IPS DF 19.7 (cell line): Measurements from ENCODE around the gene DPP3.

Experiments used
- DNase-seq: peaks from one replicate; pipeline ENCODE4 v3.0.0-alpha.2; 2013; ENCODE audit warnings: low read depth, low spot score

The DPP3 gene

GRCh38 chr11:66479394-66480116 is 679 bp upstream of the DPP3 start:
- DNase-seq, result no peak

GRCh38 chr11:66484806-66485380 is 4.7 kb downstream of the DPP3 start:
- no peak for DNase-seq

GRCh38 chr11:66488957-66489356 is 8.7 kb downstream of the DPP3 start:
- DNase-seq, result no peak

GRCh38 chr11:66489636-66490035 is 9.4 kb downstream of the DPP3 start:
- DNase-seq, result no peak

GRCh38 chr11:66491315-66491935 is 11.2 kb downstream of the DPP3 start:
- DNase-seq, result no peak

GRCh38 chr11:66492161-66492865 is 12.1 kb downstream of the DPP3 start:
- DNase-seq, result no peak

GRCh38 chr11:66493130-66493529 is 12.9 kb downstream of the DPP3 start:
- DNase-seq, result no peak

- DNase-seq, result no peak
These were observed 14.2 kb downstream of the DPP3 start for GRCh38 chr11:66494458-66494857.

GRCh38 chr11:66494935-66495334 is 14.7 kb downstream of the DPP3 start:
- DNase-seq, result no peak

GRCh38 chr11:66495401-66495854 is 15.2 kb downstream of the DPP3 start:
- DNase-seq, result no peak

GRCh38 chr11:66497206-66497605 is 17.0 kb downstream of the DPP3 start:
- DNase-seq, result no peak

GRCh38 chr11:66498506-66498905 is 18.3 kb downstream of the DPP3 start:
- no peak for DNase-seq

GRCh38 chr11:66505276-66505816 is 25.1 kb downstream of the DPP3 start:
- DNase-seq, result no peak

- no peak for DNase-seq
These were observed 28.9 kb downstream of the DPP3 start for GRCh38 chr11:66509131-66509561.

- DNase-seq, result no peak
These were observed 30.2 kb downstream of the DPP3 start, which contains the start of gene BBS1 for GRCh38 chr11:66510271-66510989. BBS1 (plus strand) TSS chr11:66510635; CDS start chr11:66510660, 25 bp downstream.

GRCh38 chr11:66510990-66511339 is 30.7 kb downstream of the DPP3 start:
- no peak for DNase-seq

- no peak for DNase-seq
These were observed 43.4 kb downstream of the DPP3 start for GRCh38 chr11:66523611-66524010.

GRCh38 chr11:66524304-66525040 is 44.2 kb downstream of the DPP3 start:
- no peak for DNase-seq

- no peak for DNase-seq
These were observed 48.8 kb downstream of the DPP3 start for GRCh38 chr11:66529069-66529468.

GRCh38 chr11:66529655-66530054 is 49.4 kb downstream of the DPP3 start:
- no peak for DNase-seq
